Measurements from ENCODE around the gene RMDN2.
A peak's percentile ranks its signal among the peaks of the same experiment; 100 is the strongest.
"Not testable (repeated sequence)": the region's sequence is repeated elsewhere in the genome, so short reads cannot be mapped to it uniquely, and the experiment has no call there.

RMDN2 gene

DNA sequence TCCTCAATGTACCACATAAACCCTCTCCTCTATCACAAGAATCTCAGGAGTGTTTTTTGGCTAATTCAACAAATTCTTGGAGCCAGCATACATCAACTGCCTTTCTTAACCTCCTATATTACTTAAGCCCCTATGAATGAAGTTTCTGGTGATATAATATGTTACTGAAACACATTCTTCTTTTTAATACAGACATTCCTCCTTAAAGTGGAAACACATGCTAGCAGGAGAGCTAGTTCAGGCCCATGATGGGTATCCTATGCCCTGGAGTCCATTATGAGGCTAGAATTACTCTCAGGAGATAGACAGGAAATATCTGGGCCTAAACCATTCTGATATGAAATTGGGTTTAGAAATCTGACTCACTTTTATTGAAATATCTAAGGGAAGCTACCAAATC, 26.6 kb upstream of the RMDN2 start:
- DNase-seq, result no peak

DNA sequence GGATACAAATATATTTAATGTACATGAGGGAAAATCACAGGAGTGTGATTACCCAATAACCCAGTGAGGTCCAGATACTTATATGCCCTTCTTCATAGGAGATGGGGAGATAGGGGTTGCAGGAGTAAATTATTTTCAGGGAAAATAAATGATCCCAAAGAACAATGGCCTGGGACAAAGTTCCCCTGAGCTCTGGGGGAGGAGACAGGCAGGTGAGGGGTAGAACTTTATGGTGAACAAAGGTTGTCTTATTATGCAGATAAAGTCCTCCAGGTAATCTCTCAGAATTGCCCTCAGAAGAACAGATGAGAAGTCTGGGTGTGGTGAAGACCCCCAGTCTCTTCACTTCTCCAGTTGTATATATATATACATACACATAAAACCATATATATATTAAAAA, 22.1 kb upstream of the RMDN2 start:
- no peak for DNase-seq

DNA sequence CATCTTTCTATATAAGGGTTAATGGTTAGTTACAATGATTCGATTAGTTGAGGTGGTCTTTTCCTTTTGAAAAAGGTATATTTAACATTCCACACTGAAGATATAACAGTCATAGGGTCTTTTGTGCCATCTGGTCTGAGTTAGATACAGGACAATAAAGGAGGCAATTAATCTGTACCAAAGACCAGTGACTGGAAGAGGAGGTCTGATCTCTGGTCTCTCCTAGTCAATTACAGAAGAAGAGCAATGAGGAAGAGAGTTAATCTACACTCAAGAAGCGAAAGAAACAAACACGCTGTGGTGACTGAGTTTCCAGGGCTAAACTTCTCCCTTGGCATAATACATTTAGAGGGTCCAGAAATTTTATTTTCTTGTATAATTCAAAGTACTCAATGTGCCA, 20.7 kb upstream of the RMDN2 start:
- DNase-seq, result no peak

DNA sequence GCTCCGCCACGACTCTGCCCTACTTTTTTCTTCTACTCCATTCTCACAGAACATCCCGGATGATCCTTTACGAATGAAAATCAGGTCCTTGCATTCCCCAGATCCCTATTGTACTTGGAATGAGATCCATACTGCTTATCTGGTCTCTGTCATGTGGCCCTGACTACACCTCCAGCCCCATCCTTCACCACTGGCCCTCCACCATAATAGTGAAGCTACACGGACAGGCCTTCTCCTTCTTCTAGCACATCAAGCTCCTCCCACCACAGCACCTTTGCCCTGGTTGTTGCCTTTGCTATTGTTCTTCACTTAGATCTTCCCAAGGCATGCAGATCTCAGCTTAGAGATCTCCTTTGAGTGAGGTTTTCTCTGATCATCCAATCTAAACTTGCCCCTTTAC, 20.1 kb upstream of the RMDN2 start:
- DNase-seq, result no peak

DNA sequence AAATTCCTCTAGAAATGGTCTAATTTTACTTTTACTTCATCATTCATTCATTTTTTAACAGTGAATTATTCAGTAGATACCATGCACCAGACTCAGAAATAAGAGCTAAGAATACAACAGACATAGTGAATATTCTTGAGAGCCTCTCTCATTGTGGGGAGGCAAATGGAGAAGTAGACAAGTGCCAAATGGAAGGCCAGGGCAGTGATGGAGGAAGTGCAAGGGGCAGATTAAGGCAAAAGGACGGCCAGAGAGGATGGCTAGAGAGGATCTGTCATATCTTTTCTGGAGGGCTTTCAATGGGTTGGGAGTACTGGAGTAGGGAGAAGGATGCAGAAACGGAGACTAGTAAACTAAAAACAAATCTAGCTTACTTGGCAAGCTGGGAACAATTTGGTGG, 19.0 kb upstream of the RMDN2 start:
- no peak for DNase-seq

DNA sequence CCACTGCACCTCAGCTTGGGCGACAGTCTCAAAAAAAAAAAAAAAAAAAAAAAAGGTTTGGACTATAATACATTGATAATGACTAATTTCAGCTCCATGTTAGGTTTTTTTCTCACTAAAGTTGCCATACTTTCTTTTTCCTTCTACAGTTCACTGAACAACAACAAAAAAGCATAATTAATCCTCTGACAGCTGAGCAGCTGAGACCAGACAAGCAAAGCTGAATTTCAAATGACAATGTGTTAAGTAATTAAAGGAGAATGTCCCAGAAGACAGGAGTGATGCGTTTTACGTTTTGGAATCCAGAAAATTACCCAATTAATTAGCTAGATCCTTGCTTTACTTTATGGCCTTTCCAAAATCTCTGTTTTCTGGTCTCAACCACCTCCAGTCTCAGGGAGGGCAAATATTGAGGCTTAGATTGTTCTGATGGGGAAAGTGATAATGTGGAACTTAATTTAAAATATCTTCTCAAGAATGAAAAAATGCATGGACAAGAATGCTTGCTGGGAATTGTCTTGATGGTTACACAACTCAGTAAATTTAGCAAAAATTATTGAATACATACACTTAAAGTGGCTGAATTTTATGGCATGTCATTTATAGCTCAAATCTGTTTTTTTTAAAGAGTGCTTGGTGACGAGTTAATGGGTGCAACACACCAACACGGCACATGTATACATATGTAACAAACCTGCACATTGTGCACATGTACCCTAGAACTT, 17.4 kb upstream of the RMDN2 start:
- DNase-seq, result no peak

DNA sequence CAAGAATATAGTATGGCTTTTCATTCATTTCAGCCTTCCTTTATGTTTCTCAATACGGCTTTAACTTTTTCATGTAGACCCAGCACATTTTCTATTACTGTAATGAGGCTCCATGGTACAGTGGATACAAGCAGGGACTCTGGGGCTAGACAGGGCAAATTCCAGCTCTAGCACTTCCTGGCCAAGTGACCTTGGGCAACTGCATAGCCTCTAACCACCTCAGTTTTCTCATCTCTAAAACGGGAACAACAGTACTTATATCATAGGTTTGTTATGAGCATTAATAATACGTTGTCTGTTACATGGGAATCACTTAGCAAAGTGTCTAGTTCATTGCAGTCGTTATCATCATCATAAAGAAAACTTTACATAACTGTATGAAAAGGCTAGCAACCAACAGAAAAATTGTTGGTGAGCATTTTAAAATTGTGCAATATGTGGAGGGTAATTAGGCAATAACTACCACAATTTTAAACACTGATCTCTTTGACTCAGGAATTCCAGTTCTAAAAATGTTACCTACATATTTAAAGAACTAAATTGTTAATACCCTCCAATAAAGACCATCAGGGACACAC, 13.7 kb upstream of the RMDN2 start:
- no peak for DNase-seq

DNA sequence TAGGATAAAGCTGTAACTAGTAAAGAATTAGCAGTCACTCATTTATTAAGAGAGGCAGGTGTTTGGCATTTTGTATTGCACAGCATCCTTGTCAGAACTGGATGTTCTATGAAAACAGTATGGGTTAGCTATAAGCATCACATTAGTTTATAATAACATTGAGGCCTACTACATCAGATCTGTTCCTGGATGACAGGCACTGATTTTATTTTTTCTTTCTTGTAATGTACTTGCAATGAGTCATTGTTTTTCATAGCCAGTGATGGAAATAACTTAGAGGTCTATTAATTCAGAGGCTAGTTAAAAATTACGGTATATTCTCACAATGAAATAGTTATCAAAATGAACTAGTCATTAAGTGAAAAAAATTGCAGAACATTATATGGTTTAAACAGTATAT, 13.0 kb upstream of the RMDN2 start:
- DNase-seq, result no peak

DNA sequence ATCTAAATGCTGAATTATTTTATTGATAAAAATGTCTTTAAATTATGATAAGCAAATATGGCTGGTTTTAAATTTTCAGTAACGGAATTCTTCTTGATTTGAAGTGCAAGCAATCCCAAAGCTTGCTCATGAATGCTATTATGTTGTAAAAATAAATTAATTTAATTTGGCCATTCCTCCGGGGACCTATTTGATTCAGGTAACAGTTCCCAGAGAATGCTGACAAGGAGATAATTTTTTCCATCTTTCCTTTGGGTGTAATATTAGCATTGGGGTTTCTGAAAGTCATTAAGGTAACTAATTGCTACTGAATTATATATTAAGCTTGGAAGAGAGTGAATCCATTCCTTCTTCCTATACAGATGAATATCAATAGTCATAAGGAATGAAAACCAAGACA, 12.5 kb upstream of the RMDN2 start:
- DNase-seq, result no peak

DNA sequence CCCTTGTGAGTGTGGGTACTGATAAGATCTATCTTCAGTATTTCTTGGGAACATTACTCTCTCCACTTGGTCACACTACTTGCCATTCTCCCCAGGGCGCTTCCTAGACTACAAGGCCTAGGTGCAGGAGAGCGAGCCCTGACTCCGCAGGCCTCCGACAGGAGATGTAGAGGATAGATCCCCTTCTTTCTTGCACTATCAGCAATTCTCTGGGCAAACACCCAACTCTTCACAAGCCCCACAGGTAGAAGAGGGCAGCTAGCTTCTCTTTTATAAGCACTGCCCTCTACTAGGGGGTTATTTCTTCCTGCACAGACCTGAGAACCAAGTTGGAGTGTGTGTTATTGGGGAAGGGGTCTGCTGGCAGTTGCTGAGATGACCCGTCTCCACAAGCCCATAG, 10.7 kb upstream of the RMDN2 start:
- no peak for DNase-seq

DNA sequence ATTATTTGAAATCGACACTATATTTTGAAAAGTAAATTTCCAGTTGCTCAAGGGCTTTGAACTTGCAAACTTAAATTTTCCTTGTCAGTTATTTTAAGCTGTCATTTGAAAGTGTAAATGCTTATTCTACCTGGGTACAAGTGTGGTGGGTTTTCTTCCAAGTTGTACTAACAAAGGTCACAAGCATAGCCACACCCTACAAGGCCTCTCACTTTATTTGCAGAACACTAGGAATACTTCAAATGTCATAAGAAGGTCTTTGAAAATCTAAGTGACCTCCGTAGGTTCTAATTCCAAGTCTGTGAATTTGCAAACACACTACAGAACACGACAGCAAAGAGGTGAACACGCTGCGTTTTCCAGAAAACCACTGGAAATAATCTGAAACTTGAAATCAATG, 9.3 kb upstream of the RMDN2 start:
- DNase-seq, result no peak

DNA sequence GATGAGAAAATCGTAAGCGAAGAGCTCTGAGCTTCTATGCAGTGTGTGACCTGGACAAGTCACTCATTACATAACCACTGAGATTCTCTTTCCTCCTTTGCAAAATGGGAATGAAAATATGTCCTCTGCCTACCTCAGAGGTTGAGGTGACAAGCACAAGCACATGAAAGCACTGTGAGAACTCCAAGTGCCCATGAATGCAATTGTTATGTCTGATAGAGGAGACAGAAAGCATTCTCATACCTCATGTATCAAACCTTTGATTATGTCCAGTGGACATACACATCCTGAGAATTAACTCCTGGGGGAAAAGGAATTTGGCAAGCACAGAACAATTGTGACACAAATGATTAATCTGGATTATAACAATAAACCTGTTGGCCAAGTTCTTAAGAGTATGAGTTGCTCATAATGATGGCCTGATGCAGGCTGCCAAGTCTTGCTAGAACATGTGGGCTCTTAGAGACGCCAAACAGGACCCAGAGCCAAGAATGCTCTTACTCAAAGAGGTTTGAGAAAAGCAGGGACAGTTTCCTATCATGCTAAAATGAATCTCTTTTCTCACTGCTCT, 8.5 kb upstream of the RMDN2 start:
- DNase-seq, result peak; percentile 74

DNA sequence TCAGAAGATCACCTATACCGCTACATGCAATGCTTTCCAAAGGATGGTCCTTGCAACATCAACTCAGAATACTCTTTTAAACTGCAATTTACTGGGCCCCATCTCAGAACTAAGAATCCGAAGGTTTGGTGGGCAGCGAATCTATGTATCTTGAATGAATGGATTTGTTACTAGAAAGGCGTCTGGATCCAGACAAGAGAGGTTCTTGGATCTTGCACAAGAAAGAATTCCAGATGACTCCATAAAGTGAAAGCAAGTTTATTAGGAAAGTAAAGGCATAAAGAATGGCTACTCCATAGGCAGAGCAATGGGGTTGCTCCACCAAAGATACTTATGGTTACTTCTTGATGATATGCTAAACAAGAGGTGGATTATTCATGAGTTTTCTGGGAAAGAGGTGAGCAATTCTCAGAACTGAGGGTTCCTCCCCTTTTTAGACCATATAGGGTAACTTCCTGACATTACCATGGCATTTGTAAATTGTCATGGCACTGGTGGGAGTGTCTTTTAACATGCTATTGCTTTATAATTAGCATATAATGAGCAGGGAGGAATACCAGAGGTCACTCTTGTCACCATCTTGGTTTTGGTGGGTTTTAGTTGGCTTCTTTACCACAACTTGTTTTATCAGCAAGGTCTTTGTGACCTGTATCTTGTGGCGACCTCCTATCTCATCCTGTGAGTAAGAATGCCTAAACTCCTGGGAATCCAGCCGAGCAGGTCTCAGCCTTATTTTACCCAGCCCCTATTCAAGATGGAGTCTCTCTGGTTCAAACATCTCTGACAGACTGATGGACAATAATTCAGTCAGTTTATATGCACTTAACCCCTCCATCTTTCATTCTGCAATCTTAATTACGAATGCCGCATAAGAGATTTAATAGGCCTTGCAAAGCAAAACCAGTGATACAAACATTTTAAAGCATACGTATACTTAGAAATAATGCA, 7.5 kb upstream of the RMDN2 start:
- no peak for DNase-seq

DNA sequence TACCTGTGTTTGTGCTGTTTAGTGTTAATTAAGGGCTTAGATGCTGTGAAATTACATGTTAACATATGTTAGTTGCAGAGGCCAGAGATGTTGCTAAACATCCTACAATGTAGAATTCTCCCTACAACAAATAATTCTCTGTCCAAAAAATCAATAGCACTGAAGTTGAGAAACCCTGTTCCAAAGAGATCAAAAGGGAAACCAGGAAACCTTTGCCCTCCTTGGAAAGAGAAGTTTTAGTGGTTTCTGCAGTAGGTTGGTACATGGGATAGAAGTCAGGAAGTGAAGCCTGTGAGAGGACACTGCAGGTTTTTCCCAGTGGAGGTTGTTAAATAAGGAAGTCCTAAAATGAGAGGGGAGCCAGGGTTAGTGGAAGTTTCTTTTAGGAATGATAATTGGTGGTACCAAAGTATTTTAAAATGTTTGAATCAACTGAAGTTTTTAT, 6.3 kb upstream of the RMDN2 start:
- DNase-seq, result no peak

DNA sequence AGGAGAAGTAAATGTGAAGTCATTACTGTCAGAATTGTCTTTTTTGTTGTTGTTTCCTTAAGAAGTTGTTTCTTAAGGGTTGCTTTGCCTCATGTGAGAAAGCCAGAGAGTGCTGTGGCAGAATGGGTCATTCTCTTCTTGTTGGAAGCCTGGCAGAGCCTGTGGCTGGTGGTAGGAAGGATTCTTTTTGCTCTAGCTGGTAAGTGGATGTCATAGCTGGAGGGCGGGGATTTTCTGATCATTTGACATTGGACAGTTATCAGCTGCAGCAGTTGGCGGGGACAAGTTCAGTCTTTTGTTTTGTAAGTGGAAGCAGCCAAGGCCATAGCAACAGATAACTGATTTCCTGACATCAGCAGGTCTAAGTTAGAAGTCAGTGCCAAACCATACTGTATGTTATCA, 5.5 kb upstream of the RMDN2 start:
- DNase-seq, result no peak

DNA sequence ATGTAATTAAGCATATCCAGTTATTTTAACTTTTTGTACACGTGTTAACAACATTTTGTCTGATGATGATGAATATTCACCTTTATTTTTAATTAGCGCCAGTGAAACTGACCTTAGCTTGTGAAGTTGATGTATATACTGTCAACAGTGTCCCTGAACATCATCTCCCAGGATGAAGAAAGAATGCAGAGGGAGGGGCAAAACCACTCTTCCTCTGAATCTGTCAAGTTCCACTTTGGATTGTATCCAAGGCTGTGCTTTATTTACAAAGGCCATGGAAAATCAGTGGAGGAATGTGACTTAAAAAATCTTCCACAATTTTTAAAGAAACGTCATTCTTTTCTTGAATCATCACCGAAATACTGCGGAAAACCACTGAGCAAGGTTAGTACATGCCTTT, 4.5 kb upstream of the RMDN2 start:
- DNase-seq, result no peak

DNA sequence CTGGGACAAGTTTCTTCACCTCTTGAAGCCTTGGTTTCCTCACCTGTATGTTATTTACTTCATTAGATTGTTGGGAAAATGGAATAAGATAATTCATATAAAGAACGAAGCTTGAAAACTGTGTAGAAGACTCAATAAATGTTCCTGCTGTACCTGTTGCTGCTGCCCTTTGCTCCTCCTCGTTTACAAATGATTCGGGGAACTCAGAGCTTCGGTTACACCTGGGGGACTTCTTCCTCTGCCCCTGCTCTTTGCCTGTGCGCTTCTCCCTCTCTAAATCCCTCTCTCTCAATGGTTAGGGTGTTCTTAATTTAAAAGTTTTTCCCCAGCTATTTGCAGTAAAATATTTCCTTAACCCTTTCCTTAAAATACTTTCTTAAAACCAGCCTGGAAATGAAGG, 3.3 kb upstream of the RMDN2 start:
- DNase-seq, result no peak

DNA sequence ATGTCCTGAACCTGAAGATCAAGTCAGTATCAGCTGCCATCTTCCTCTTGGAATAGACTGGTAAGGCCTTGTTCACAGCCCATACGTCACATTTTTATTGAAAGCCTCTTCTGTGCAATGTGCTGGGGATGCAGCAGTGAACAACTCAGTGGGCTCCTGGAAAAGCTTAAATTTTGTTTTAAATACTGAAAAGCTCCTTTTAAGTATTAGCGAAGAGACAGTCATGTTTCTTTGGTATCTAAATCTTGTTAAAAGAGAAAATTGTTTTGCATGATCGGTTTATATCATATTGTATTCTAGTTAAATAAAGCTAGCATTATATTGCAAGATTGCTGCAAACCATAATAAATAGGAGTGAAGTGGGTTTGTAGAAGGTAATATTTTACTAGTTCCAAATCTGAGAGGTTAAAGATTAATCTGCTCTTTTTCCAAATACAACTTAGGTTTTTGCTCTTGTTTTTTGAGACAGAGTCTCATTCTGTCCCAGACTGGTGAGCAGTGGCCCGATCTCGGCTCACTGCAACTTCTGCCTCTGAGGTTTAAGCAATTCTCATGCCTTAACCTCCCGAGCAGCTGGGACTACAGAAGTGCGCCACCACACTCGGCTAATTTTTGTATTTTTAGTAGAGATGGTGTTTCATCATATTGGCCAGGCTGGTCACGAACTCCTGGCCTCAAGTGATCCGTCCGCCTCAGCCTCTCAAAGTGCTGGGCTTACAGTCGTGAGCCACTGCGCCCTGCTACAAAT, 1.6 kb upstream of the RMDN2 start:
- no peak for DNase-seq

DNA sequence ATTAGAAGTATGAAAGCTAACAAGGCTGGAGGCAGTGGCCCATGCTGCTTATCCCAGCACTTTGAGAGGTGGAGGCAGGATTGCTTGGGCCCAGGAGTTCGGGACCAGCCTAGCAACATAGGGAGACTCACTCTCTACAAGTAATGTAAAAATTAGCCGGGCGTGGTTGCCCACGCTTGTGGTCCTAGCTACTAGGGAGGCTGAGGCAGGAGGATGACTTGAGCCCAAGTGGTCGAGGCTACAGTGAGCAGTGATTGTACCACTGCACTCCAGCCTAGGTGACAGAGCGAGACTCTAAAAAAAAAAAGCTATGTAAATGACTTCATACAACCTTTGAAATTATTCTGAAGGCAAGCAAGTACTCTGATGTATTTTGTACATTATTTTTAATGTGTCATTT, 1.5 kb downstream of the RMDN2 start:
- DNase-seq, result no peak

DNA sequence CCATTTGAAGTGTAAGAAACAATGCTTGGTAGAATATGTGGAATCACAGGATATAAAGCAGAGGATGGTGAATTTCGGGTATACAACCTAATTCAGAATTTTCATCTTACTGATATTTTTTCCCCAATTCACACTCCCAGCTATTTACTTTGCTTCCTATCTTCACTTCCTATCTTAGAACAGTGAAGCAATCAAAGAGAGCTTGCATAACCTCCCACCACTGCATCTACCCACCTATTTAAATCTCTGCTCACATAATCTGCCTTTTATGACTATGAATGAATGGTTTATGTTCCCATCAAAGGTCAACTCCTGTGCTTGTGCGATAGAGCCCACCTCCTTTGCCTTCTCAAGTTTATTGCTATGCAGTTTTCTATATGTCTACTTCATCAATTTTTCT, 3.3 kb downstream of the RMDN2 start:
- no peak for DNase-seq

DNA sequence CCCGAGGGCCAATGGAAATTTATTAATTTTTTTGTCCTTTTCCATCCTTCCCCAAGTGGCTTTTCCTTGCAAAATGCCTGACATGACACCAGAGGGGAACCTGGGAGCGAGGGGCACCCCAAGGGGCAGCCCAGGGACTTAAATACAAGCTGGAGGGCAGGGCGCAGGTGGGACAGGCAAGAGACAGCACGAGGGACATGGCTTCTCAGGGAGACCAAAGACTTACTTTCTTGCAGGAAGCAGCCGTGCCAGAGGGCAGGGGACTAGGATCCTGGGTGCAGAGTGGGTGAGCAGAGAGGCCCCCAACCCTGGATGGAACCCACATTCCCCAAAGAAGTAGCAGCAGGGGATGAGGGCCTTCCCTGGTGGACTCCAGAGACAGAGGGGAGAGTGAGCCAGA, 5.3 kb downstream of the RMDN2 start:
- not testable (repeated sequence) for DNase-seq

DNA sequence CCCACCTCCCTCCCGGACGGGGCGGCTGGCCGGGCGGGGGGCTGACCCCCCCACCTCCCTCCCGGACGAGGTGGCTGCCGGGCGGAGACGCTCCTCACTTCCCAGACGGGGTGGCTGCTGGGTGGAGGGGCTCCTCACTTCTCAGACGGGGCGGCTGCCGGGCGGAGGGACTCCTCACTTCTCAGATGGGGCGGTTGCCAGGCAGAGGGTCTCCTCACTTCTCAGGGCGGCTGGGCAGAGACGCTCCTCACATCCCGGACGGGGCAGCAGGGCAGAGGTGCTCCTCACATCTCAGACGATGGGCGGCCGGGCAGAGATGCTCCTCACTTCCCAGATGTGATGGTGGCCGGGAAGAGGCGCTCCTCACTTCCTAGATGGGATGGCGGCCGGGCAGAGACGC, 7.8 kb downstream of the RMDN2 start:
- not testable (repeated sequence) for DNase-seq
